MCF 10A (cell line): ENCODE results near the gene APOB. TPM values are rescaled to one million over a fixed set of nuclear protein-coding genes. Genes with fewer than 3 reads are reported as not detected.

ENCODE experiments used
- BruUV-seq: library from RNA; stranded (reverse); fragments of 400-500 nt; replicated peaks from 2 replicates; lab custom pipeline; 2021; lab: Mats Ljungman, UMichigan
- CTCF ChIA-PET: fragments of 300-600 bp; sonication (Branson Sonifier 250); formaldehyde crosslinking; extraction: SDS; loops from one replicate; lab custom pipeline; 2021; ENCODE audit warnings: antibody characterized with exemption, inconsistent platforms; lab: Yijun Ruan, JAX
- POLR2A ChIA-PET: fragments of 300-600, 350-650 bp; sonication (Branson Sonifier 250); formaldehyde crosslinking; extraction: SDS; loops from one replicate; lab custom pipeline; 2020; ENCODE audit warnings: antibody characterized with exemption, inconsistent platforms; lab: Yijun Ruan, JAX
- DNase-seq: peaks from one replicate; pipeline ENCODE4 v3.0.0-alpha.2; 2018; ENCODE audit not compliant: unreplicated experiment
- H3K27ac Mint-ChIP-seq: one replicate; pipeline ENCODE4 v1.8.0; 2022; ENCODE audit warnings: mild to moderate bottlenecking, low read depth, mixed read lengths; ENCODE audit not compliant: unreplicated experiment
- H3K27me3 Mint-ChIP-seq: one replicate; pipeline ENCODE4 v1.8.0; 2022; ENCODE audit warnings: mixed read lengths; ENCODE audit not compliant: insufficient read depth, unreplicated experiment
- H3K36me3 Mint-ChIP-seq: one replicate; pipeline ENCODE4 v1.8.0; 2022; ENCODE audit warnings: mild to moderate bottlenecking, moderate library complexity, mixed read lengths; ENCODE audit not compliant: insufficient read depth, unreplicated experiment
- H3K4me1 Mint-ChIP-seq: one replicate; pipeline ENCODE4 v1.8.0; 2022; ENCODE audit warnings: mixed read lengths; ENCODE audit not compliant: insufficient read depth, unreplicated experiment
- H3K4me3 Mint-ChIP-seq: one replicate; pipeline ENCODE4 v1.8.0; 2022; ENCODE audit warnings: mild to moderate bottlenecking, moderate library complexity, mixed read lengths; ENCODE audit not compliant: unreplicated experiment
- H3K9me3 Mint-ChIP-seq: one replicate; pipeline ENCODE4 v1.8.0; 2022; ENCODE audit warnings: mixed read lengths; ENCODE audit not compliant: unreplicated experiment
- intact Hi-C: fragments of 100-400 bp; cut with micrococcal nuclease; formaldehyde crosslinking; loops from 2 replicates; pipeline ENCODE4 v1.14.1; 2022
- total RNA-seq: library from RNA; stranded (reverse); gene quantifications from 2 replicates; pipeline ENCODE4 v1.2.3, GENCODE V29; 2022
- TF ChIP-seq, protein P1 (sequence below): fragments of 200-600 bp; IDR thresholded peaks from one replicate; pipeline ENCODE4 v1.8.0; 2022; ENCODE audit warnings: antibody characterized with exemption, mild to moderate bottlenecking; ENCODE audit not compliant: unreplicated experiment

APOB gene
- total RNA-seq, 1 experiment from 2014 or later: not detected

DNA sequence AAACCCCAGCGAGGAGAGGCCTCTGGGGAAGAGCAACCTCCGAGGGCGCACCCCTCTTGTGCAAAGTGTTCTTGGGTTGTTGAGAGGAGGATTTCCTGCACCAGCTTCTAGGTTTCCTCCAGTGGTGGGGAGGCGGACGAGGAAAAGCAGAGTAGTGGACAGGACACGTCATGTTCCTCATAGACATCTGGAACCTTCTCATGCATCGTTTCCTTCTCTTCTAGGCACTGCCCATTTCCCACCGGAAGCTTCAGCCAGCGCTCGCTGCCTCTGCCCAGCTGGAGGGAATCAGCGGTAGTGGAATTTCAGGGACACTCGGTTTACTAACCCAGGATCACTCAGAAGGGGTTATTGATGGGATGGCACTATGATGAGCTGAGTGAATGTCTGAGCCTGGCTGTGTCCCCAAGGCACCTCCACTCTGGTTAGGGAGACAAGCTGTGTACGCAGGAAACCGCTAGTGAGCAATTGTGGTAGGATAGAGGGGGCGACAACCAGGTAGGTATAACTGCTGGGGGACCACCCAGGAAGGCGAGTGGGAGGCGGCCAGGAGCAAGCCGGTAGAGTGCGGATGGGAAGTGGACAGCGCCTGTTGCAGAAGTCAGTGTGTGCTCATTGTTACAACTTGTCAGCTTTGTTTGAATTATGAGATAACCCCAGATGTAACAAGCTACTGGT, 960 bp upstream of the APOB start:
- TF ChIP-seq, protein P1, sequence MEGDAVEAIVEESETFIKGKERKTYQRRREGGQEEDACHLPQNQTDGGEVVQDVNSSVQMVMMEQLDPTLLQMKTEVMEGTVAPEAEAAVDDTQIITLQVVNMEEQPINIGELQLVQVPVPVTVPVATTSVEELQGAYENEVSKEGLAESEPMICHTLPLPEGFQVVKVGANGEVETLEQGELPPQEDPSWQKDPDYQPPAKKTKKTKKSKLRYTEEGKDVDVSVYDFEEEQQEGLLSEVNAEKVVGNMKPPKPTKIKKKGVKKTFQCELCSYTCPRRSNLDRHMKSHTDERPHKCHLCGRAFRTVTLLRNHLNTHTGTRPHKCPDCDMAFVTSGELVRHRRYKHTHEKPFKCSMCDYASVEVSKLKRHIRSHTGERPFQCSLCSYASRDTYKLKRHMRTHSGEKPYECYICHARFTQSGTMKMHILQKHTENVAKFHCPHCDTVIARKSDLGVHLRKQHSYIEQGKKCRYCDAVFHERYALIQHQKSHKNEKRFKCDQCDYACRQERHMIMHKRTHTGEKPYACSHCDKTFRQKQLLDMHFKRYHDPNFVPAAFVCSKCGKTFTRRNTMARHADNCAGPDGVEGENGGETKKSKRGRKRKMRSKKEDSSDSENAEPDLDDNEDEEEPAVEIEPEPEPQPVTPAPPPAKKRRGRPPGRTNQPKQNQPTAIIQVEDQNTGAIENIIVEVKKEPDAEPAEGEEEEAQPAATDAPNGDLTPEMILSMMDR: no peak
- POLR2A ChIA-PET: no interaction called here
- intact Hi-C loops: no loop called here
- no peak overlapping the region for H3K27ac Mint-ChIP-seq
- H3K36me3 Mint-ChIP-seq: no peaks in the 10 kb centered on the region
- BruUV-seq: no TSS peak
- DNase-seq: no peak
- H3K27me3 Mint-ChIP-seq: no peaks in the 10 kb centered on the region
- H3K4me1 Mint-ChIP-seq: no peaks in the 10 kb centered on the region
- CTCF ChIA-PET: interaction anchor here (0.8 to 7.4 kb wide), 7 partner anchors 11 to 383 kb away, joined by 3 to 110 read pairs (median 3); no protein-coding TSS in a partner anchor
- no peak overlapping the region for H3K4me3 Mint-ChIP-seq
- H3K9me3 Mint-ChIP-seq: no peaks in the 10 kb centered on the region

DNA sequence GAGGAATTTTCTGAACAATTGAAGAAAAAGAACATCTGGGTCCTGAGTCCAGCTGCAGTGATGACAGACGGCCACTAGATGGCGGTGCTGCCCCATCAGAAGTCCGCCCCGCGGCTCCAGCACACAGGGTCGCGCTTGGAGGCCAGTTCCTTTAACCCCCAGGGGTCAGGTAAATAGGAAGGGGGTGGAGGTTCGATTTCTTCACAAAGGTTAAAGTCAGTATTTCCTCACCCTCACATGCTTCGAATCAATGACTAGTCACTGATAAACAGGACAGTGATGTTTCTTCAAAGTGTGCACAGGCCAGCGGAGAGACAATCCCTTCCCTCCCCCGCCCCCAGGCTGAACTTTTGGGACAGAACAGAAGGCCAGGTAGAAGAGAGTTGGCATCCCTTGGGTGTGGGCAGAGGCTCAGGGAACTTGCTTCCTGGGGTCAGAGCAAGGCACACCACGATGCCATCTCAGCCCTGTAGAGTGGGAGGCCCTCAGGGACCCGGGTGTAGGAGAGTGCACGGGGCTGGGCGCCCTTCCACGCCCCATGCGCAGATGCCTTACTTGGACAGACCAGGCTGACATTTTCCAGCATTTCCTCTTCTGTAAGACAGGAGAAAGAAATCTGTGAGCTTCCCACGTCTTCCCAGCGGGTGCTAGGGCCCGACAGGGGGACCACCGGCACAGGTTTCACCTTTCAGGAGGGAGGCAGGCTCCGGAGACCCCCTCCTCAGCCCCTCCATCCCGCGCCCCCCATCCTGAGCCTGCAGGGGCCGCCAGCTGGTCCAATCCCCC, 722 bp downstream of the APOB start:
- intact Hi-C loops: loop anchor here (1.0 kb wide), 3 partner anchors 75 to 274 kb away; no protein-coding TSS in a partner anchor
- no peak overlapping the region for H3K27ac Mint-ChIP-seq
- DNase-seq: peak; percentile 44
- no peaks in the 10 kb centered on the region for H3K9me3 Mint-ChIP-seq
- H3K4me3 Mint-ChIP-seq: no peak overlapping the region
- no peaks in the 10 kb centered on the region for H3K36me3 Mint-ChIP-seq
- CTCF ChIA-PET: interaction anchor here (0.6 to 7.4 kb wide), 28 partner anchors 10 to 1797 kb away, joined by 3 to 110 read pairs (median 4); no protein-coding TSS in a partner anchor
- BruUV-seq: no TSS peak
- H3K27me3 Mint-ChIP-seq: no peaks in the 10 kb centered on the region
- POLR2A ChIA-PET: no interaction called here
- TF ChIP-seq, protein P1: peak; percentile 98
- H3K4me1 Mint-ChIP-seq: peaks cover 14% of the 10 kb centered on the region

GRCh38 chr2:21042708-21042957, 1.2 kb downstream of the APOB start:
- no peaks in the 10 kb centered on the region for H3K9me3 Mint-ChIP-seq
- no TSS peak for BruUV-seq
- ChIA-PET POLR2A (no interaction called here), CTCF (interaction anchor here (0.6 to 7.4 kb wide), 26 partner anchors 10 to 391 kb away, joined by 3 to 110 read pairs (median 4); no protein-coding TSS in a partner anchor)
- H3K4me3 Mint-ChIP-seq: no peak overlapping the region
- no peak for DNase-seq
- peaks cover 14% of the 10 kb centered on the region for H3K4me1 Mint-ChIP-seq
- no peaks in the 10 kb centered on the region for H3K36me3 Mint-ChIP-seq
- H3K27ac Mint-ChIP-seq: no peak overlapping the region
- no peaks in the 10 kb centered on the region for H3K27me3 Mint-ChIP-seq
- TF ChIP-seq, protein P1: no peak
- intact Hi-C loops: loop anchor here (1.0 kb wide), 2 partner anchors 123 to 275 kb away; no protein-coding TSS in a partner anchor
